GM21390 (cell line): ENCODE measurements around the gene C3orf22.

Experiments
- ATAC-seq: cut with Tn5 transposase; IDR thresholded peaks from one replicate; pipeline ENCODE4 v1.9.1; 2021; ENCODE audit not compliant: unreplicated experiment

Gene C3orf22

DNA sequence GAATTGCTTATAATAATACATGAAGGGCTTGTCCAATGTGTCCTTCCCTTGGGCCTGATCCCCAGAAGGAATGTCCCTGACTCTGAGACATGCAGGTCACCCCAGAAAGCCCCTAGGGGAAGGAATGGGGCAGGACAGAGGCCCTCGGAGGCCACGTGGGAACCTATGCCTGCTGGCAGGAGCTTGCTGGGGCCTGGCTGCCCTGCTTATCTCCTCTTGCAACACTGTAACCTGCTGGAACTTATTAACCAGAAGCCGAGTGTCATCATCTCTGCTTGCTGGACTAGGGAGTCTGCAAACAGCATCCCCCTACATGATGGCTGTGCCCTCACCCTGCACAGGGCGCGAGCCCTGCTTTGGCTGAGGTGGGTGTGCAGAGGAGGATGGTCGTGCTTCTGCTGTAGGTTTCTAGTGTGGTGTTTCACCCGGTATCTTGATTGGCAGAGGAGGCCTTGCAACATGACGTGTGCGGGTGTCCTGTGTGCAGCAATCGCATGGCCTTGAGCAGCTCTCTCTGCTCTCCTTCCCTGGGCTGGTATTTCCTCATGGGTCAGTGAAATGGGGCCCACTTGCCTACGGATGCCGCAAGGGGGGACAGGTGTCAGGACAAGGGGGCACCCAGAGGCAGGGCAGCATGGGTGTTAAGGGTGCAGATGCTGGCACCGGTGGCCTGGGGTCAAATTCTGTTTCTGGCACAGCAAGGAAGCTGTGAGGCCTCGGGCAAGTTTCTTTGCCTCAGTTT, 29.8 kb downstream of the C3orf22 start:
- ATAC-seq = no peak

GRCh38 chr3:126528419-126528799, 30.3 kb downstream of the C3orf22 start:
- ATAC-seq = no peak

GRCh38 chr3:126527455-126528211, 31.1 kb downstream of the C3orf22 start:
- no peak for ATAC-seq

DNA sequence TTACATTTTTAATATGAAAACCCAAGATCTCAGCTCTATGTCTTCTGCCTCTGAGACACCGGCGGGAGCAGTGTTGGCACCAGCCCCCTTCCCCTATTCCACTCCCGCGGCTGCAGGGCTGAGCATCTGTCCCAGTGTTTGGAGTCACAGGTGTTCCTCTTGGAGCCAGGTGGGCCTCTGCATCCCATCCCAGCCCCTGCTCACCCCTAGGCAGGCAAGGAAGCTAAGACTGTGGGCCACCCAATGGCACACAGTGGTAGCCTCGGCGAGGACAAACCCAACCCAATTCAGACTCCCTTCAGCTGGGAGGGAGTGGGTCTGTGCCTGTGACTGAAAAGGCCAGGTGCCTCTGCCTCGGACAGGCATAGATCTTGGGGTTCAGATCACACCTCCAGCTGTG, 31.7 kb downstream of the C3orf22 start:
- no peak for ATAC-seq

- ATAC-seq = no peak
Measured at GRCh38 chr3:126526668-126527005, 32.1 kb downstream of the C3orf22 start.

- no peak for ATAC-seq
Measured at GRCh38 chr3:126525853-126526667, 32.7 kb downstream of the C3orf22 start.

- no peak for ATAC-seq
Measured at GRCh38 chr3:126525091-126525852, 33.5 kb downstream of the C3orf22 start.

DNA sequence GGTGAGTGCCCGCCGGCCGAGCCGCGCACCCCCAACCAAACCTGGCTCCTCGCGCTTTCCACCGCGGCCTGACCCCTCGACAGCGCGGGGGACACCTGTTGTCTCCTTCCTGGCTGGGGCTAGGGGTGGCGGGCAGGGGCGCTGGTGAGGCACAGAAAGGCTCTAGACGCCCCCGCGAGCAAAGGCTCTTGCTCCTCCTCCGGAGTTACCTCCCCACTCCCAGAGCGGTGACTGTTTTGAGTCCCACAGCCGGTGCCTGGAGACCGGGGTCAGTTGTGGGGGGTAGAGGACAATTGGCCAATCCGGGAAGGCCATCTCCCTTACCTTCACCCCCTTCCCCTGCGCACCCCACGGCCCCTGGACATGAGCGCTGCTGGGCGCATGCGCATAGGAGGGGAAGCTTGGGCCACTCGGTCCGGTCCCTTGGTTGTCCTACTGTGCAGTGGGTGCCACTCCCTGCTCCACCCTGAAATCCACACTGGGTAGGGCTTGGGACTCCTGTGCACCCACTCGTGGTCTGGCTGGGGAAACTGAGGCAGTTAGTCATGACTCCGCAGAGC, 34.2 kb downstream of the C3orf22 start:
- no peak for ATAC-seq

DNA sequence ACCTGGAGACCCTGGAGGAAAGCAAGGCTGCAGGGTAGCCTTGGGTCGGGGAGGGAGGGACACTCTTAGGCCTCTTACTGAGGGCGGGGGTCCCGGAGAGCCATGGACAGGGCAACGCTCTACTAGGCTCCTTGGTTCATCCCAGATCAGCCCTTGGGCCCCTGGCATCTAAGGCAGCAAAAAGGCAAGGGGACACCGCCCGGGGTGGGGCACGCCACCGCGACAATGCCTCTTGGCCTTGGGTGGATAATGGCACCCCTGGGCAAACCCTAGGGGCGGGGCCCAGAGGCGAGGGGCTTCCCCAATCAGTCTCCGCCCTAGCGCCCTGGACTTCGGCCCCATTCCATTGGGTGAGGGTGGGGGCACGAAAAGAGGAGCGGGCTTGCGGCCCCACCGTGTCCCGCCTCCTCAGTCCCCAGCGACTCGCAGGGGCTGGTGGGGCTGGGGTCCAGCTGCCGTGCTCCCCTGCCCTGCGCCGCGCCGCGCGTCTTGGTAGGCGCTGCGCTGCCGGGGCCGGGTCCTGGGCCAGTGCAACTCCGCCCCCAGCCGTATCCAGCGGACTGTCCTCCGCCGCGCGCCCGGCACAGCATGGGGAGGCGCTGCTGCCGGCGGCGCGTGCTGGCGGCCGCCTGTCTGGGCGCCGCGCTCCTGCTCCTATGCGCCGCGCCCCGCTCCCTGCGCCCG, 34.8 kb downstream of the C3orf22 start, which contains the start of gene CHST13:
Gene CHST13, plus strand, starts transcription at position 411 of the 684 bp plus-strand sequence. Its CDS starts 178 bp downstream, at position 589.
- ATAC-seq = no peak

GRCh38 chr3:126522363-126522788, 36.4 kb downstream of the C3orf22 start:
- ATAC-seq = no peak

GRCh38 chr3:126521122-126521891, 37.4 kb downstream of the C3orf22 start:
- ATAC-seq = no peak

DNA sequence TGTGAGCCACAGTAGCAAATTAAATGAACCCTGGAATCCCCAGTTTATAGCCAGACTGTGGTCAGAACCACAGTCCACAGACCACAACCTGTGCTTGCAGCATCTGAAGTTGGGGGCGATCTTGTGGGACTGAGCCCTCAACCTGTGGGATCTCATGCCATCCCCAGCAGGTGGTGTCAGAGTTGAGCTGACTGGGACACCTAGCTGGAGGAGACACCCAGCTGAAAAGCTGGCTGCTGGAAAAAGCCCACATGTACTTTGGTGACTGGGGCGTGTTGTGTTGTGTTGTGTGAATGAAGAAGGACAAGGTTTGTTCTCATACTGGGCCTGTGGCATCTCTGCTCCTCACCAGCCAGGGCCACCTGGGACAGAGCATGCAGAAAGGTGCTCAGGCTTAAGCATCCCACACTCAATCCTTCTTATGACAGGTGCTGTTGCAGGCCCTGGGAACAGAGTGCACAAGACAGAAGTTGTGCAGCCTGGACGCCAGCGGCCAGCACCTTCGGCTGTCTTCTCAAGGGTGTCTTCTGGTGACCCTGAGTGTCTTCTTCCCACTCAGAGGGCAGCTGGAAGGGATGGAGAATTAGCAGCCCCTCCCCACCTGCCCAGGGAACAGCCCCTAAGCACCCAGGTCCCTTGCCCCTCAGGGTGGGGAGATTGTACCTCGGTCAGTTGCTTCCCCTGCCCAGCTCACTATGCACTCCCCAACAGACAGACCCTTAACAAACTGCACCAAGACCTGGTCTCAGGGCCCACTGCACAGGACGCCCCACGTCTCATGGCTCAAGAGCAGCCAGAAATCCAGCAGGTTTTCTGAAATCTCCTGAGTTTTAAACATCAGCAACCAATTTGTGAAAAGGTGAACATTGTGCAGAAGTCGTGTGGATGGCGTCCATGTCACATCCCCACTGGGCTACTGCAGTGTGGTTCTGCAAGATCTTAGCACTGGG, 39.0 kb downstream of the C3orf22 start:
- ATAC-seq = no peak

- no peak for ATAC-seq
Measured at GRCh38 chr3:126518779-126519177, 40.0 kb downstream of the C3orf22 start.

- no peak for ATAC-seq
Measured at GRCh38 chr3:126517986-126518778, 40.5 kb downstream of the C3orf22 start.

DNA sequence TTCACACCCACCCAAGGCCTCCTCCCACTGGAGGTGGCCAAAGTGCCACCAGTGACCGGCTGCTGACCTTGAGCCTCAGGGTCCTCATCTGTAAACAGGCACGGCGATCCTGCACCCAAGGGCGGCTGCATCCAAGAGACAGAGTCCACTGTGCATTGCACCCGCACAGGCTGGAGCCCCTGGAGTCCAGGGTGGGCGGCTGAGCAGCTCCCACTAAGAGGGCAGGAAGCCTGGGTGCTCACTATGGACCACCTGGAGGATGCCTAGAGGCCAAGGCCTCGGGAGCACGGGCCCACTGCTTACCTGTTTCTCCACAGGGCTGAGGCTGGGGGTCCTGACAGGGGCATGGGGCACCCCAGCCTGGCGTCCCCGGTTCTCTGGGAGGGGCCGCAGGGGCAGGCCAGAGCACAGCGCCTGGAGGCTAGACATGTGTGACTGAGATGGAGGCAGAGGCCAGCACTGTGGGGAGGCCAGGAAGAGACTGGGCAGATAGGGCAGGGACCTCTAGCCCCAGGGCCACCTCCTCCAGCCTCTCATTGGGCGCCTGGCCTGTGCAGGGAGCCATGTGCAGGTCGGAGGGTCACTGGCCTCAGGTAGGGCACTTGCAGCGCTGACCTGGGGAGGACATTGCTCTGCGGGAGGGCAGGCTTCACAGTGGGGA, 41.3 kb downstream of the C3orf22 start, which contains the start of gene UROC1:
Gene UROC1, minus strand, starts transcription at position 483 of the 661 bp plus-strand sequence. Its CDS starts 54 bp downstream, at position 429.
- no peak for ATAC-seq

GRCh38 chr3:126516936-126517290, 41.8 kb downstream of the C3orf22 start:
- no peak for ATAC-seq
